Adipocyte (in vitro differentiated cells): ENCODE measurements around the gene ABCB1.
A peak's percentile ranks its signal among the peaks of the same experiment; 100 is the strongest.

Experiments
- DNase-seq: peaks from one replicate; pipeline ENCODE4 v3.0.0-alpha.2; 2015; ENCODE audit warnings: low read depth
- H3K27me3 ChIP-seq: replicated peaks from 2 replicates; pipeline ENCODE4 v1.7.0; 2013; ENCODE audit warnings: mild to moderate bottlenecking, low read length, moderate library complexity; ENCODE audit not compliant: control insufficient read depth, insufficient read depth
- H3K36me3 ChIP-seq: 2 replicates; pipeline ENCODE4 v1.7.0; 2013; ENCODE audit warnings: low read length, mild to moderate bottlenecking, moderate library complexity; ENCODE audit not compliant: control insufficient read depth, insufficient read depth, severe bottlenecking
- H3K4me1 ChIP-seq: 2 replicates; pipeline ENCODE4 v1.7.0; 2013; ENCODE audit warnings: mild to moderate bottlenecking, low read length, moderate library complexity; ENCODE audit not compliant: control insufficient read depth, insufficient read depth
- H3K4me3 ChIP-seq: 2 replicates; pipeline ENCODE4 v1.7.0; 2013; ENCODE audit warnings: mild to moderate bottlenecking, low read length, moderate library complexity
- H3K9ac ChIP-seq: 2 replicates; pipeline ENCODE4 v1.7.0; 2013; ENCODE audit warnings: mild to moderate bottlenecking, low read length, moderate library complexity
- H3K9me3 ChIP-seq: 2 replicates; pipeline ENCODE4 v1.7.0; 2013; ENCODE audit warnings: mild to moderate bottlenecking, low read length, moderate library complexity; ENCODE audit not compliant: control insufficient read depth

The ABCB1 gene

GRCh38 chr7:87604264-87604663 lies 3.6 kb upstream of the ABCB1 start:
- Histone ChIP-seq H3K9ac (no peak overlapping the region), H3K27me3 (peaks cover 11% of the 10 kb centered on the region), H3K36me3 (no peaks in the 10 kb centered on the region), H3K4me1 (peaks cover 11% of the 10 kb centered on the region), H3K4me3 (no peak overlapping the region), H3K9me3 (no peaks in the 10 kb centered on the region)
- no peak for DNase-seq

GRCh38 chr7:87599336-87599735 lies 1.3 kb downstream of the ABCB1 start:
- no peaks in the 10 kb centered on the region for H3K9me3 ChIP-seq
- DNase-seq: no peak
- H3K4me3 ChIP-seq: no peak overlapping the region
- no peak overlapping the region for H3K9ac ChIP-seq
- H3K36me3 ChIP-seq: no peaks in the 10 kb centered on the region
- peaks cover 11% of the 10 kb centered on the region for H3K4me1 ChIP-seq
- H3K27me3 ChIP-seq: peaks cover 11% of the 10 kb centered on the region

GRCh38 chr7:87598234-87599009 lies 2.3 kb downstream of the ABCB1 start:
- Histone ChIP-seq H3K9ac (no peak overlapping the region), H3K9me3 (no peaks in the 10 kb centered on the region), H3K27me3 (peaks cover 11% of the 10 kb centered on the region), H3K4me3 (no peak overlapping the region), H3K36me3 (no peaks in the 10 kb centered on the region), H3K4me1 (peaks cover 11% of the 10 kb centered on the region)
- DNase-seq: no peak

GRCh38 chr7:87596696-87597095 lies 4.0 kb downstream of the ABCB1 start:
- peak; percentile 8 for DNase-seq
- Histone ChIP-seq H3K9me3 (no peaks in the 10 kb centered on the region), H3K36me3 (no peaks in the 10 kb centered on the region), H3K27me3 (peaks cover 9% of the 10 kb centered on the region), H3K9ac (no peak overlapping the region), H3K4me1 (peaks cover 11% of the 10 kb centered on the region), H3K4me3 (no peak overlapping the region)

GRCh38 chr7:87596136-87596535 lies 4.5 kb downstream of the ABCB1 start:
- no peak overlapping the region for H3K9ac ChIP-seq
- no peak overlapping the region for H3K4me3 ChIP-seq
- H3K4me1 ChIP-seq: peaks cover 11% of the 10 kb centered on the region
- no peak for DNase-seq
- H3K36me3 ChIP-seq: no peaks in the 10 kb centered on the region
- peaks cover 6% of the 10 kb centered on the region for H3K27me3 ChIP-seq
- H3K9me3 ChIP-seq: no peaks in the 10 kb centered on the region

GRCh38 chr7:87592300-87592699 lies 8.4 kb downstream of the ABCB1 start:
- peaks cover 6% of the 10 kb centered on the region for H3K27me3 ChIP-seq
- no peak overlapping the region for H3K9ac ChIP-seq
- H3K4me3 ChIP-seq: no peak overlapping the region
- no peak for DNase-seq
- no peaks in the 10 kb centered on the region for H3K4me1 ChIP-seq
- no peaks in the 10 kb centered on the region for H3K9me3 ChIP-seq
- H3K36me3 ChIP-seq: no peaks in the 10 kb centered on the region

- Histone ChIP-seq H3K9ac (no peak overlapping the region), H3K9me3 (no peaks in the 10 kb centered on the region), H3K36me3 (no peaks in the 10 kb centered on the region), H3K4me1 (no peaks in the 10 kb centered on the region), H3K27me3 (peaks cover 6% of the 10 kb centered on the region), H3K4me3 (no peak overlapping the region)
- no peak for DNase-seq
These were observed 9.5 kb downstream of the ABCB1 start for GRCh38 chr7:87591211-87591610.

- DNase-seq: no peak
- Histone ChIP-seq H3K27me3 (peaks cover 6% of the 10 kb centered on the region), H3K4me3 (no peak overlapping the region), H3K9me3 (no peaks in the 10 kb centered on the region), H3K36me3 (no peaks in the 10 kb centered on the region), H3K9ac (no peak overlapping the region), H3K4me1 (no peaks in the 10 kb centered on the region)
These were observed 10.1 kb downstream of the ABCB1 start for GRCh38 chr7:87590578-87590977.

GRCh38 chr7:87589631-87590030 lies 11.1 kb downstream of the ABCB1 start:
- H3K27me3 ChIP-seq: peaks cover 6% of the 10 kb centered on the region
- no peak overlapping the region for H3K4me3 ChIP-seq
- no peaks in the 10 kb centered on the region for H3K36me3 ChIP-seq
- H3K9ac ChIP-seq: no peak overlapping the region
- H3K9me3 ChIP-seq: no peaks in the 10 kb centered on the region
- H3K4me1 ChIP-seq: no peaks in the 10 kb centered on the region
- no peak for DNase-seq

GRCh38 chr7:87581723-87582122 lies 19.0 kb downstream of the ABCB1 start:
- H3K4me1 ChIP-seq: no peaks in the 10 kb centered on the region
- no peak overlapping the region for H3K9ac ChIP-seq
- H3K4me3 ChIP-seq: no peak overlapping the region
- no peak for DNase-seq
- no peaks in the 10 kb centered on the region for H3K36me3 ChIP-seq
- no peaks in the 10 kb centered on the region for H3K27me3 ChIP-seq
- no peaks in the 10 kb centered on the region for H3K9me3 ChIP-seq

- Histone ChIP-seq H3K9ac (no peak overlapping the region), H3K4me1 (no peaks in the 10 kb centered on the region), H3K27me3 (no peaks in the 10 kb centered on the region), H3K9me3 (no peaks in the 10 kb centered on the region), H3K4me3 (no peak overlapping the region), H3K36me3 (no peaks in the 10 kb centered on the region)
- DNase-seq: no peak
These were observed 20.0 kb downstream of the ABCB1 start for GRCh38 chr7:87580636-87581035.

- Histone ChIP-seq H3K9ac (no peak overlapping the region), H3K36me3 (no peaks in the 10 kb centered on the region), H3K4me3 (no peak overlapping the region), H3K4me1 (no peaks in the 10 kb centered on the region), H3K9me3 (no peaks in the 10 kb centered on the region), H3K27me3 (no peaks in the 10 kb centered on the region)
- no peak for DNase-seq
These were observed 25.2 kb downstream of the ABCB1 start for GRCh38 chr7:87575521-87575920.
